Activated CD8-positive, alpha-beta memory T cell treated with anti-CD3 and anti-CD28 coated beads, Interleukin-2, amount 10 ng/mL, durations not matched to agents 7 days and 5 days (primary cell): Measurements from ENCODE around the gene EHMT1. TPM values are rescaled to one million over a fixed set of nuclear protein-coding genes. Genes with fewer than 3 reads are reported as not detected.
"Not testable (repeated sequence)": the region's sequence is repeated elsewhere in the genome, so short reads cannot be mapped to it uniquely, and the experiment has no call there.

ENCODE experiments used
- ATAC-seq: fragments of 150-1000 bp; cut with Tn5 transposase; one replicate; pipeline ENCODE4 v1.10.0; 2021; ENCODE audit warnings: moderate library complexity
- CTCF ChIA-PET: fragments of 350-600 bp; sonication (Branson Sonifier 250); formaldehyde crosslinking; loops from one replicate; lab custom pipeline; 2021; ENCODE audit warnings: antibody characterized with exemption; lab: Charles Lee
- DNase-seq: peaks from one replicate; pipeline ENCODE4 v3.0.0-alpha.2; 2020
- H3K27ac Mint-ChIP-seq: one replicate; pipeline ENCODE4 v1.8.0; 2021; ENCODE audit warnings: mild to moderate bottlenecking, mixed read lengths
- H3K27me3 Mint-ChIP-seq: one replicate; pipeline ENCODE4 v1.8.0; 2021; ENCODE audit warnings: mixed read lengths
- H3K36me3 Mint-ChIP-seq: one replicate; pipeline ENCODE4 v1.8.0; 2021; ENCODE audit warnings: mild to moderate bottlenecking, mixed read lengths
- H3K4me1 Mint-ChIP-seq: one replicate; pipeline ENCODE4 v1.8.0; 2021; ENCODE audit warnings: mixed read lengths
- H3K4me3 Mint-ChIP-seq: one replicate; pipeline ENCODE4 v1.8.0; 2021; ENCODE audit warnings: mild to moderate bottlenecking, moderate library complexity, mixed read lengths
- H3K9me3 Mint-ChIP-seq: one replicate; pipeline ENCODE4 v1.8.0; 2022; ENCODE audit warnings: low read depth, mixed read lengths
- total RNA-seq, 2 experiments: library from RNA; stranded (reverse); gene quantifications; one replicate each; pipeline ENCODE4 v1.2.3, GENCODE V29; 2021

The EHMT1 gene
- total RNA-seq, 2 experiments from 2014 or later, result 99.9 to 130 TPM

- H3K36me3 Mint-ChIP-seq, result peaks cover 18% of the 10 kb centered on the region
- DNase-seq (no peak), ATAC-seq (no peak)
- CTCF ChIA-PET, result no interaction called here
- no peaks in the 10 kb centered on the region for H3K4me1 Mint-ChIP-seq
- H3K9me3 Mint-ChIP-seq, result no peaks in the 10 kb centered on the region
- no peak overlapping the region for H3K4me3 Mint-ChIP-seq
- no peaks in the 10 kb centered on the region for H3K27me3 Mint-ChIP-seq
- H3K27ac Mint-ChIP-seq, result no peak overlapping the region
Observed at GRCh38 chr9:137778914-137779313, 160.1 kb downstream of the EHMT1 start.

GRCh38 chr9:137780031-137780430, 161.2 kb downstream of the EHMT1 start:
- H3K27ac Mint-ChIP-seq, ATAC-seq, H3K27me3 Mint-ChIP-seq, H3K9me3 Mint-ChIP-seq, H3K4me1 Mint-ChIP-seq, CTCF ChIA-PET, DNase-seq, H3K4me3 Mint-ChIP-seq: not testable (repeated sequence)
- H3K36me3 Mint-ChIP-seq, result peaks cover 20% of the 10 kb centered on the region

GRCh38 chr9:137781906-137782585, 163.2 kb downstream of the EHMT1 start:
- no peaks in the 10 kb centered on the region for H3K9me3 Mint-ChIP-seq
- DNase-seq (no peak), ATAC-seq (no peak)
- H3K27me3 Mint-ChIP-seq, result no peaks in the 10 kb centered on the region
- peaks cover 8% of the 10 kb centered on the region for H3K4me1 Mint-ChIP-seq
- CTCF ChIA-PET, result no interaction called here
- H3K36me3 Mint-ChIP-seq, result peaks cover 18% of the 10 kb centered on the region
- no peak overlapping the region for H3K4me3 Mint-ChIP-seq
- no peak overlapping the region for H3K27ac Mint-ChIP-seq

GRCh38 chr9:137783521-137783920, 164.7 kb downstream of the EHMT1 start:
- DNase-seq (no peak), ATAC-seq (no peak)
- CTCF ChIA-PET, result no interaction called here
- Mint-ChIP-seq H3K4me3 (no peak overlapping the region), H3K36me3 (peaks cover 20% of the 10 kb centered on the region), H3K4me1 (peaks cover 10% of the 10 kb centered on the region), H3K27me3 (no peaks in the 10 kb centered on the region), H3K27ac (no peak overlapping the region), H3K9me3 (no peaks in the 10 kb centered on the region)

- no peak overlapping the region for H3K27ac Mint-ChIP-seq
- H3K27me3 Mint-ChIP-seq, result no peaks in the 10 kb centered on the region
- DNase-seq (no peak), ATAC-seq (no peak)
- peaks cover 18% of the 10 kb centered on the region for H3K36me3 Mint-ChIP-seq
- H3K9me3 Mint-ChIP-seq, result no peaks in the 10 kb centered on the region
- H3K4me1 Mint-ChIP-seq, result peaks cover 10% of the 10 kb centered on the region
- CTCF ChIA-PET, result no interaction called here
- H3K4me3 Mint-ChIP-seq, result no peak overlapping the region
Observed at GRCh38 chr9:137784046-137784445, 165.2 kb downstream of the EHMT1 start.

GRCh38 chr9:137784641-137785513, 166.1 kb downstream of the EHMT1 start:
- H3K9me3 Mint-ChIP-seq, result no peaks in the 10 kb centered on the region
- H3K27me3 Mint-ChIP-seq, result no peaks in the 10 kb centered on the region
- no peak overlapping the region for H3K4me3 Mint-ChIP-seq
- CTCF ChIA-PET, result no interaction called here
- DNase-seq (no peak), ATAC-seq (no peak)
- peaks cover 21% of the 10 kb centered on the region for H3K36me3 Mint-ChIP-seq
- peaks cover 10% of the 10 kb centered on the region for H3K4me1 Mint-ChIP-seq
- peak overlapping the region; percentile 50 for H3K27ac Mint-ChIP-seq

GRCh38 chr9:137785704-137786161, 166.9 kb downstream of the EHMT1 start:
- no peaks in the 10 kb centered on the region for H3K9me3 Mint-ChIP-seq
- peaks cover 23% of the 10 kb centered on the region for H3K36me3 Mint-ChIP-seq
- H3K27me3 Mint-ChIP-seq, result no peaks in the 10 kb centered on the region
- peaks cover 10% of the 10 kb centered on the region for H3K4me1 Mint-ChIP-seq
- no peak overlapping the region for H3K27ac Mint-ChIP-seq
- CTCF ChIA-PET, result no interaction called here
- H3K4me3 Mint-ChIP-seq, result no peak overlapping the region
- DNase-seq, result no peak
- no peak for ATAC-seq

GRCh38 chr9:137786511-137786920, 167.7 kb downstream of the EHMT1 start:
- Mint-ChIP-seq H3K36me3 (peaks cover 29% of the 10 kb centered on the region), H3K4me1 (peaks cover 10% of the 10 kb centered on the region), H3K9me3 (no peaks in the 10 kb centered on the region), H3K27me3 (no peaks in the 10 kb centered on the region), H3K4me3 (no peak overlapping the region), H3K27ac (no peak overlapping the region)
- ATAC-seq, result no peak
- CTCF ChIA-PET, result no interaction called here
- DNase-seq, result no peak

- Mint-ChIP-seq H3K36me3 (peaks cover 30% of the 10 kb centered on the region), H3K4me3 (no peak overlapping the region), H3K4me1 (peaks cover 10% of the 10 kb centered on the region), H3K27me3 (no peaks in the 10 kb centered on the region), H3K9me3 (no peaks in the 10 kb centered on the region), H3K27ac (no peak overlapping the region)
- no peak for ATAC-seq
- CTCF ChIA-PET, result no interaction called here
- no peak for DNase-seq
Observed at GRCh38 chr9:137787381-137787780, 168.6 kb downstream of the EHMT1 start.

GRCh38 chr9:137787786-137788505, 169.1 kb downstream of the EHMT1 start:
- Mint-ChIP-seq H3K36me3 (peaks cover 29% of the 10 kb centered on the region), H3K27ac (no peak overlapping the region), H3K9me3 (no peaks in the 10 kb centered on the region), H3K4me1 (peaks cover 10% of the 10 kb centered on the region), H3K27me3 (no peaks in the 10 kb centered on the region), H3K4me3 (no peak overlapping the region)
- ATAC-seq, result no peak
- CTCF ChIA-PET, result no interaction called here
- DNase-seq, result no peak

- CTCF ChIA-PET, result no interaction called here
Observed at GRCh38 chr9:137788561-137789294, 169.9 kb downstream of the EHMT1 start.

GRCh38 chr9:137789295-137789895, 170.6 kb downstream of the EHMT1 start:
- H3K27me3 Mint-ChIP-seq, result no peaks in the 10 kb centered on the region
- no peaks in the 10 kb centered on the region for H3K9me3 Mint-ChIP-seq
- H3K4me1 Mint-ChIP-seq, result peaks cover 8% of the 10 kb centered on the region
- CTCF ChIA-PET, result no interaction called here
- peaks cover 30% of the 10 kb centered on the region for H3K36me3 Mint-ChIP-seq
- no peak overlapping the region for H3K4me3 Mint-ChIP-seq
- DNase-seq (no peak), ATAC-seq (no peak)
- no peak overlapping the region for H3K27ac Mint-ChIP-seq

More at GRCh38 chr9:137788561-137789294, 169.9 kb downstream of the EHMT1 start:
- no peaks in the 10 kb centered on the region for H3K9me3 Mint-ChIP-seq
- H3K36me3 Mint-ChIP-seq, result peaks cover 31% of the 10 kb centered on the region
- no peak overlapping the region for H3K27ac Mint-ChIP-seq
- DNase-seq (no peak), ATAC-seq (no peak)
- peaks cover 10% of the 10 kb centered on the region for H3K4me1 Mint-ChIP-seq
- no peaks in the 10 kb centered on the region for H3K27me3 Mint-ChIP-seq
- H3K4me3 Mint-ChIP-seq, result no peak overlapping the region
